Muscle layer of colon (tissue), 2 donors: ENCODE data around the gene CKB.

Experiments
- H3K27ac ChIP-seq: one replicate; pipeline ENCODE4 v1.7.0; 2013; ENCODE audit warnings: low read depth, mild to moderate bottlenecking, low read length, moderate library complexity
- H3K27me3 ChIP-seq, 2 donors: one replicate each; pipeline ENCODE4 v1.7.0; 2013; ENCODE audit warnings: low read length in 2 of 2, mild to moderate bottlenecking in 2 of 2; ENCODE audit not compliant: insufficient read depth in 2 of 2, control insufficient read depth in 1 of 2
- H3K36me3 ChIP-seq: one replicate; pipeline ENCODE4 v1.7.0; 2013; ENCODE audit warnings: mild to moderate bottlenecking, low read length; ENCODE audit not compliant: insufficient read depth
- H3K4me1 ChIP-seq: one replicate; pipeline ENCODE4 v1.7.0; 2013; ENCODE audit warnings: mild to moderate bottlenecking, low read length; ENCODE audit not compliant: insufficient read depth
- H3K4me3 ChIP-seq, 2 donors: one replicate each; pipeline ENCODE4 v1.7.0; 2013; ENCODE audit warnings: low read length in 2 of 2, low read depth in 1 of 2, mild to moderate bottlenecking in 1 of 2, moderate library complexity in 1 of 2
- H3K9ac ChIP-seq: one replicate; pipeline ENCODE4 v1.7.0; 2013; ENCODE audit warnings: low read length
- H3K9me3 ChIP-seq: one replicate; pipeline ENCODE4 v1.7.0; 2013; ENCODE audit warnings: mild to moderate bottlenecking, low read length
- donor health status: abdominal sarcoma.
- donor health status: Adenocarcinoma of cecum.

Gene CKB

DNA sequence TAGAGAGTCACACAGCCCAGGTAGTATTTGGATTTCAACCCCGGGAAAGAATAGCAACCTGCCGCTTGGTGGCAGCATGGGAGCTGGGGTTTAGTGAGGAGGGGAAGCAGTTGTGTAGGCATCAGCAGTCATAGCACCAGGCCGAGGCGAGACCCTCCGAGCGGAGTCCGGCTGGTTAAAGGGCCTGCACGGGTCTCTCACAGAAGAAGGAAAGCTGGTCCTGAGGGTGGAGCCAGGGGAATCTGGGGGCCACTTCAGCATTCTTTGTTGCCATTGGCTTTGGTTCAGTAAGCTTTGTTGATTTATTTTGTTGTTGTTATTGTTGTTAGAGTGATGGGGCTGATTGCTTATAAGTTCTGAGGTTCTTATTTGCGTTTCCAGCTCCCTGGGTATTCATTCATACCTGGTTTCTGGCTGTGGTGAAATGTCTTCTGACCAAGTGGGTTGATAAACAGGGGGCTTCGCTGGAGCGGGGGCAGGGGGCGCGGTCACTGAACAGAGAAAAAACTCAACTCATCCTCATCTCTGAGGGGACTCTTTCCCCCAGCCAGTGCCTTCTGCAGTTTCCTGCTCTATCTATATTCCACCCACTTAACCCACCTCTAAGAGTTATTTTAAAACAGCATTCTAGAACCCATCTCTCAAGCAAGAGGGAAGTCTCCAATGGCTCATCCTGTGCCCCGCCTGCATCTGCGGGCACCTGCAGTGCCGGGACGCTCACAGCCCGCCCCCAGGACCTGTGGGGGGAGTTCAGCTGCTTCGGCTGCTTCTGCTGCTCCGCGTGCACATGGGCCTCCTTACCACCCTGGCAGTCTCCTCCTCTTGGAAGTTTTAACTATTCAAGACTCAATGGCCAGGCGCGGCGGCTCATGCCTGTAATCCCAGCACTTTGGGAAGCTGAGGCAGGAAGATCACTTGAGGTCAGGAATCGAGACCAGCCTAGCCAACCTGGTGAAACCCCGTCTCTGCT lies 11.6 kb downstream of the CKB start:
- Histone ChIP-seq H3K4me1 (peaks cover 19% of the 10 kb centered on the region), H3K4me3 (no peak overlapping the region), H3K27me3 (no peaks in the 10 kb centered on the region), H3K9me3 (no peaks in the 10 kb centered on the region), H3K36me3 (peaks cover 15% of the 10 kb centered on the region), H3K27ac (no peak overlapping the region), H3K9ac (no peak overlapping the region)

DNA sequence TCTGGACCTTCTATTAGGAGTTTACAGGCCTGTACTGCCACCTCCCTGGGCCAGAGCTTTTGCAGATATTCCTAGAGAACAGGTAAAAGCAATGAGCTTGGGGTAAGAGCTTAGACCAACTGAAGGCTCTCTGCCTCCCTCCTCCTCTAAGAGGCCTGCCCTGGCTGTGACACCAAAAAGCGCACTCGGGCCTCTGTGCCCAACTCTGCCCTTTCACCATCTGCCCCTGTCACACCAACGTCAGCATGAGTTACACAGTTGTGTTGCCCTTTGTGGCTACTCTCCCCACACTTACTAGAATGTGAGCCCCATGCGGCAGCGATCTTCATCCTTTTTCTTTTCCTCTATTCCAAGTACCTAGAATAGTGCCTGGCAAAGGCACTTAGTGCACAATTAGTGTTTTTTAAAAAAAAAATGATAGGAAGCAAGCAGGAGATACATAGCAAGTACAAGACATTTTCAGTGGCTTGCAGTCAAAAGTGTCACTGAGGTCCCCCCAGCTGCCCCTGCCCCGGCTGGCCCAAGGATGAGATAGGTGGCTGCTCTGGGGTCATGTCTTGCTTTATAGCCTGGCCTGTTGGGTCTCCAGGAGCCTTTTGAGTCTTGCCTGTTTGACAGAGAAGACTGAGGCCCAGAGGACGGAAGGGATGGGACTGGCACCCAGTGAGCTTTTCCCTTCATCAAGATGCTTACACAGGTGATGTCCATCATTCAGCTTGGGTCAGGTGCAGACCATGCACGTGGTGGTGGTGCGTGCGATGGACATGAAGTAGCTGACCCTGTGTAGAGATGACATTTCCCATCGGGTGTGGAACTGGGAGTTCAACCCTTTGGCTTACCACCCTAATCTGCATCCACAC lies 12.5 kb downstream of the CKB start:
- Histone ChIP-seq H3K4me1 (peaks cover 19% of the 10 kb centered on the region), H3K27me3 (no peaks in the 10 kb centered on the region), H3K4me3 (no peak overlapping the region), H3K27ac (no peak overlapping the region), H3K9me3 (no peaks in the 10 kb centered on the region), H3K36me3 (peaks cover 18% of the 10 kb centered on the region), H3K9ac (no peak overlapping the region)

GRCh38 chr14:103508521-103509329 lies 13.9 kb downstream of the CKB start:
- Histone ChIP-seq H3K36me3 (peaks cover 29% of the 10 kb centered on the region), H3K9ac (no peak overlapping the region)

GRCh38 chr14:103507751-103508150 lies 14.9 kb downstream of the CKB start:
- Histone ChIP-seq H3K9me3 (no peaks in the 10 kb centered on the region), H3K36me3 (peaks cover 38% of the 10 kb centered on the region), H3K4me3 (no peak overlapping the region), H3K9ac (no peak overlapping the region), H3K27me3 (no peaks in the 10 kb centered on the region), H3K4me1 (peaks cover 5% of the 10 kb centered on the region), H3K27ac (no peak overlapping the region)

More at GRCh38 chr14:103508521-103509329, 13.9 kb downstream of the CKB start:
- H3K27me3 ChIP-seq: no peaks in the 10 kb centered on the region
- H3K9me3 ChIP-seq: no peaks in the 10 kb centered on the region
- H3K27ac ChIP-seq: no peak overlapping the region
- no peak overlapping the region for H3K4me3 ChIP-seq
- peaks cover 15% of the 10 kb centered on the region for H3K4me1 ChIP-seq

DNA sequence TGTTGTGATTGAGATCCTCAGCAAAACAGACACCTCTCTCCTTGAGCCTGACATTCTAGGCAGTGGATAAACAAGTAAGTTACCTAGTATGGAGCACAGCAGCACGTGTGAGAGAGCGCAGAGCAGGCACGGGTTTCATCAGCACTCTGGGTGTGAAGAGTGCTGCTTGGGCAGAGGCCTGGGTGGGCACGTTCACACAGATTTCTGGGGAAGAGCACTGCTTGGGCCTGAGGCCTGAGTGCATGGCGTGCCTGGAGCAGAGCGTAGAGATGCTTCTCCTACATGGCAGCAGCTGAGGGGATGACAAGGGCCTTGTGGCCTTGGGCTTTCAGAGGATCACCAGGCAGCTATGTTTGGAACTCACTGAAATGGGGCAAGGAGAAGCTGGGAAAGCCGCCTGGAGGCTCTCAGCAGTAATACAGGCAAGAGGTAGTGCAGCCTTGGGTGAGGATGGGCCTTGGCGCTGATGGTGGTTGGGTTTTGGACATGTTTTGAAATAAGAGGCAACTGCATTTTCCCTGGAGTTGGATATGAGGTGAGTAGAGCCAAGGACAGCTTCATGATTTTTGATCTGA lies 17.6 kb downstream of the CKB start:
- Histone ChIP-seq H3K4me3 (no peak overlapping the region), H3K4me1 (peaks cover 7% of the 10 kb centered on the region), H3K27me3 (no peaks in the 10 kb centered on the region), H3K9me3 (no peaks in the 10 kb centered on the region), H3K27ac (no peak overlapping the region), H3K36me3 (peaks cover 49% of the 10 kb centered on the region), H3K9ac (no peak overlapping the region)

DNA sequence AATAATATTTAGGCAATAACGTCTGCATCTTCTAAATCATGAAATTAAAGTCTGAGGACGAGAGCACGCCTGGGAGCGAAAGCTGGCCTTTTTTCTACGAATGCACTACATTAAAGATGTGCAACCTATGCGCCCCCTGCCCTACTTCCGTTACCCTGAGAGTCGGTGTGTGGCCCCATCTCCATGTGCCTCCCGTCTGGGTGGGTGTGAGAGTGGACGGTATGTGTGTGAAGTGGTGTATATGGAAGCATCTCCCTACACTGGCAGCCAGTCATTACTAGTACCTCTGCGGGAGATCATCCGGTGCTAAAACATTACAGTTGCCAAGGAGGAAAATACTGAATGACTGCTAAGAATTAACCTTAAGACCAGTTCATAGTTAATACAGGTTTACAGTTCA lies 19.3 kb downstream of the CKB start:
- no peaks in the 10 kb centered on the region for H3K27me3 ChIP-seq
- H3K9me3 ChIP-seq: no peaks in the 10 kb centered on the region
- H3K27ac ChIP-seq: no peak overlapping the region
- H3K4me1 ChIP-seq: peaks cover 7% of the 10 kb centered on the region
- no peak overlapping the region for H3K9ac ChIP-seq
- peaks cover 58% of the 10 kb centered on the region for H3K36me3 ChIP-seq
- H3K4me3 ChIP-seq: no peak overlapping the region

GRCh38 chr14:103502877-103503276 lies 19.8 kb downstream of the CKB start:
- Histone ChIP-seq H3K27me3 (no peaks in the 10 kb centered on the region), H3K9ac (no peak overlapping the region), H3K4me3 (no peak overlapping the region), H3K4me1 (peaks cover 7% of the 10 kb centered on the region), H3K27ac (no peak overlapping the region), H3K36me3 (peaks cover 58% of the 10 kb centered on the region), H3K9me3 (no peaks in the 10 kb centered on the region)

GRCh38 chr14:103501921-103502669 lies 20.5 kb downstream of the CKB start:
- Histone ChIP-seq H3K9me3 (no peaks in the 10 kb centered on the region), H3K27me3 (no peaks in the 10 kb centered on the region), H3K4me3 (no peak overlapping the region), H3K27ac (no peak overlapping the region), H3K36me3 (peaks cover 58% of the 10 kb centered on the region), H3K9ac (no peak overlapping the region), H3K4me1 (peaks cover 7% of the 10 kb centered on the region)

DNA sequence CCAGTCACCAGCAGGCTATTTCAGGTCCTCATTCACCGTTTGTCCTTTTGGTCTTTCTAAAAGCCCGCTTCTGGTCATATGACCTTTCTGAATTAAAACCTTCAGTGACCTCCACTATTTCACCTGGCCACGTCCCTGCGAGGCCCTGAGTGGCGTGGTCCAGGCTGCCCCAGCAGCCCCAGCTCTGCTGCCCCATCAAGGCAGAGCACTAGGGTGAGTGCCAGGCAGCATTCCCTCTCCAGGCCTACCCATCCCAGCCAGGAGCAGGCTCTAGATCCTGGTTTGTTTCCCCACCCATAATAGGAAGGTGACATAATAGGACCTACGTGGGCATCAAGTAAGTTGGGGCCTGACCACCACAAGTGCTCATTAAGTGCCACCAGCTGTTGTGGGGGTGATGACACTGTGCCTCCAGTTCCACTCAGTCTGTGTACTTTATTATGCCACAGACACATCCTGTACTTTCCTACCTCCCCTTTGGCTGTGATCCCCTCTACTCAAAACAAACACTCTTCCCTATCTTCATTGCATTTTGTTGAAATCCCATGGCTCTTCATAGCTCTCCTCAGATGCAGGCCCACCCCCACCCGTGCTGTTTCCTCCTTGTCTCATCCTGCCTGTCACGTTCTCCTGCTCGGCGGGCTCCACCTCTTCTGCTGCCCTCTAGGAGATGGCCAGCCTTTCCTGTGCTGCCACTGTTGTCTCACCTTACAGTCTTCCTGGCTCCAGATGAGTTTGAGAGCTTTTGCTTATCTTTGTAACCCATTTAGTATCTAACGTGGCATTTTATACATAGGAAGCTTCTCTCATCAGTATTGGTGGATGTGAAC lies 21.4 kb downstream of the CKB start:
- no peak overlapping the region for H3K9ac ChIP-seq
- H3K36me3 ChIP-seq: peaks cover 58% of the 10 kb centered on the region
- H3K27me3 ChIP-seq: no peaks in the 10 kb centered on the region
- no peak overlapping the region for H3K27ac ChIP-seq
- H3K9me3 ChIP-seq: no peaks in the 10 kb centered on the region
- H3K4me3 ChIP-seq: no peak overlapping the region
- peaks cover 7% of the 10 kb centered on the region for H3K4me1 ChIP-seq
